ENCODE results near the gene DPPA3.

Gene DPPA3

DNA sequence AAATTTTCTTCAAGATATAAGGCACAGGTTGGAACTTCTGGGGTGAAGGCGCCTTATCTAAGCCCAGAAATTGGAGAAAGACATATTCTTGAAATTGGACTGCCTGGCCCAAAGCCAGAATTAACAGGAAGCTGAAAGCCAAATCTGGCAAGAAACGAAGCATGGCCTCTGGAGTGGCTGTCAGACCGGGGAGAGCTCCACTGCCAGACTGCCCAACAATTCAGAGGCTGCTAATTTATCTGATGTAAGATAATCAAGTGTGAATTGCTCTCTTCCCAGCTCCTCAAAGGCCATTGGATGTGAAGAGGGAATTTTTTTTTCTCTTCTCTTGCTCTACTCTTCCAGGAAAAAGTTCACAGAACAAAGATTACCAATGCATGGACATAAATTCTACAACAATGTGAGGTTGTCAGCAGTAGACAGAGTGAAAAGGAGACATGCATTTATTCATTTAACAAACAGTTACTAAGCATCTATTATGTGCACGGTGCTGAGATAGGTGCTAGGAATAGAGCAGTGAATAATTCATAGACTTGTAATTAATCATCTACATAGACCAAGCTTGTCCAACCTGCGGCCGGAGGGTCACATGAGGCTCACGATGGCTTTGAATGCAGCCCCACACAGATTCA, 15.6 kb upstream of the DPPA3 start, which contains the start of gene GDF3:
GDF3 (minus strand) TSS at position 210 of the 632 bp plus-strand sequence; CDS start at position 163, 47 bp downstream.
- H3K4me3 ChIP-seq (ENCODE audit: control insufficient read depth, low read depth, low read length) = no peak within 1 kb of the TSS
- no peak for TF ChIP-seq CTCF (conservative IDR thresholded peaks at IDR 0.05; ENCODE audit: control insufficient read depth, insufficient read depth, low read depth, low read length)
- peak; percentile 18 for DNase-seq (ENCODE audit: low read depth)

- no peak for DNase-seq (ENCODE audit: low read depth)
- no peak for TF ChIP-seq CTCF (conservative IDR thresholded peaks at IDR 0.05; ENCODE audit: control insufficient read depth, insufficient read depth, low read depth, low read length)
- no peak overlapping the region for H3K4me3 ChIP-seq (ENCODE audit: control insufficient read depth, low read depth, low read length)
These were observed 5.4 kb upstream of the DPPA3 start for GRCh38 chr12:7705846-7706245.

GRCh38 chr12:7709969-7710675, 1.1 kb upstream of the DPPA3 start:
- TF ChIP-seq CTCF (conservative IDR thresholded peaks at IDR 0.05; ENCODE audit: control insufficient read depth, insufficient read depth, low read depth, low read length) = no peak

GRCh38 chr12:7712841-7713442, 1.7 kb downstream of the DPPA3 start:
- no peak overlapping the region for H3K4me3 ChIP-seq (ENCODE audit: control insufficient read depth, low read depth, low read length)
- TF ChIP-seq CTCF (conservative IDR thresholded peaks at IDR 0.05; ENCODE audit: control insufficient read depth, insufficient read depth, low read depth, low read length) = no peak
- DNase-seq (ENCODE audit: low read depth) = no peak

More at GRCh38 chr12:7709969-7710675, 1.1 kb upstream of the DPPA3 start:
- DNase-seq (ENCODE audit: low read depth) = no peak
- no peak overlapping the region for H3K4me3 ChIP-seq (ENCODE audit: control insufficient read depth, low read depth, low read length)

GRCh38 chr12:7716381-7716780, 5.1 kb downstream of the DPPA3 start:
- no peak for TF ChIP-seq CTCF (conservative IDR thresholded peaks at IDR 0.05; ENCODE audit: control insufficient read depth, insufficient read depth, low read depth, low read length)
- DNase-seq (ENCODE audit: low read depth) = peak; percentile 20
- H3K4me3 ChIP-seq (ENCODE audit: control insufficient read depth, low read depth, low read length) = no peak overlapping the region

DNA sequence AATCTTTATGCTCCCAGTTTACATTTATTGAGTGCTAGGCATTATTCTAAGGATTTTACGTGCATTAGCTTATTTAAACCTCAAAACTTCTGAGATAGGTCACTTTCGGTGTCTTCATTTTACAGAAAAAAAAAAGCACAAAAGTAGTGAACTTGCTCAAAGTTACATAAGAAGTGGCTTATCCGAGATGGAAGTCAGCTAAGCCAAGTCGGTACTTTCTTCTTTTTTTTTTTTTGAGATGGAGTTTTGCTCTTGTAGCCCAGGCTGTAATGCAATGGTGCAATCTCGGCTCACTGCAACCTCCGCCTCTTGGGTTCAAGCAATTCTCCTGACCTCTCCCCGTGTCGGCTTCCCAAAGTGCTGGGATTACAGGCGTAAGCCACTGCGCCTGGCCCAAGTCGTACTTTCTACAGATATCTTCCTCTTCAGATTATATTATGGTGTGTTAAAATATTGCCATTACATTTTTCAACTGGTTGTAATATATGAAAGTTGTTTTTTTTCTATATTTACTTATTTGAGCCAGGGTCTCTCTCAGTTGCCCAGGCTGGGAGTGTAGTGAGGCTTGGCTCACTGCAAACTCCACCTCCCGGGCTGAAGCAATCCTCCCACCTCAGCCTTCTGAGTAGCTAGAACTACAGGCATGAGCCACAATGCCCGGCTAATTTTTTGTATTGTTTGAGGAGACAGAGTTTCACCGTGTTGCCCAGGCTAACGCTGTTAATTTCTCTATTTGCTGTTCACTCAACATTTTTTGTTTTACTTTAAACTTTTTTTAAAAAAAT, 8.9 kb downstream of the DPPA3 start:
- no peak for DNase-seq (ENCODE audit: low read depth)
- TF ChIP-seq CTCF (conservative IDR thresholded peaks at IDR 0.05; ENCODE audit: control insufficient read depth, insufficient read depth, low read depth, low read length) = no peak
- H3K4me3 ChIP-seq (ENCODE audit: control insufficient read depth, low read depth, low read length) = no peak overlapping the region

Measured in fibroblast of mammary gland (primary cell).